SK-N-SH treated with all-trans-retinoic acid at 6 μM for 48 hours (cell line): ENCODE data around the gene NDOR1.

Experiments
- ARNTL ChIP-seq: fragments of 450-650 bp; formaldehyde crosslinking; IDR thresholded peaks from 2 replicates; pipeline ENCODE4 v1.5.0; 2020; ENCODE audit warnings: low read depth, mild to moderate bottlenecking, moderate library complexity, borderline replicate concordance
- PPARA ChIP-seq: fragments of 250-450 bp; sonication (Bioruptor Pico); IDR thresholded peaks from 2 replicates; pipeline ENCODE4 v1.5.0; 2020; ENCODE audit warnings: mild to moderate bottlenecking, borderline replicate concordance
- ZC3H10 ChIP-seq: fragments of 250-450 bp; sonication (Bioruptor Pico); IDR thresholded peaks from 2 replicates; pipeline ENCODE4 v1.5.1; 2021; ENCODE audit warnings: mild to moderate bottlenecking, moderate library complexity
- ZFP3 ChIP-seq: fragments of 250-450 bp; sonication (Bioruptor Pico); IDR thresholded peaks from 2 replicates; pipeline ENCODE4 v1.5.0; 2020; ENCODE audit warnings: mild to moderate bottlenecking, moderate library complexity
- ZFP30 ChIP-seq: fragments of 450-650 bp; formaldehyde crosslinking; IDR thresholded peaks from 2 replicates; pipeline ENCODE4 v1.5.0; 2022; ENCODE audit warnings: mild to moderate bottlenecking, moderate library complexity
- ZNF70 ChIP-seq: fragments of 450-650 bp; formaldehyde crosslinking; IDR thresholded peaks from 2 replicates; pipeline ENCODE4 v1.5.0; 2020; ENCODE audit warnings: mild to moderate bottlenecking, moderate library complexity
- TF ChIP-seq, protein P1 (sequence below): fragments of 250-450 bp; sonication (Bioruptor Pico); IDR thresholded peaks from 2 replicates; pipeline ENCODE4 v1.5.1; 2020; ENCODE audit warnings: low read depth, mild to moderate bottlenecking, moderate library complexity
- TF ChIP-seq, protein P2 (sequence below): fragments of 250-450 bp; sonication (Bioruptor Pico); IDR thresholded peaks from 2 replicates; pipeline ENCODE4 v1.8.0; 2020; ENCODE audit warnings: mild to moderate bottlenecking, moderate library complexity, borderline replicate concordance

DNA sequence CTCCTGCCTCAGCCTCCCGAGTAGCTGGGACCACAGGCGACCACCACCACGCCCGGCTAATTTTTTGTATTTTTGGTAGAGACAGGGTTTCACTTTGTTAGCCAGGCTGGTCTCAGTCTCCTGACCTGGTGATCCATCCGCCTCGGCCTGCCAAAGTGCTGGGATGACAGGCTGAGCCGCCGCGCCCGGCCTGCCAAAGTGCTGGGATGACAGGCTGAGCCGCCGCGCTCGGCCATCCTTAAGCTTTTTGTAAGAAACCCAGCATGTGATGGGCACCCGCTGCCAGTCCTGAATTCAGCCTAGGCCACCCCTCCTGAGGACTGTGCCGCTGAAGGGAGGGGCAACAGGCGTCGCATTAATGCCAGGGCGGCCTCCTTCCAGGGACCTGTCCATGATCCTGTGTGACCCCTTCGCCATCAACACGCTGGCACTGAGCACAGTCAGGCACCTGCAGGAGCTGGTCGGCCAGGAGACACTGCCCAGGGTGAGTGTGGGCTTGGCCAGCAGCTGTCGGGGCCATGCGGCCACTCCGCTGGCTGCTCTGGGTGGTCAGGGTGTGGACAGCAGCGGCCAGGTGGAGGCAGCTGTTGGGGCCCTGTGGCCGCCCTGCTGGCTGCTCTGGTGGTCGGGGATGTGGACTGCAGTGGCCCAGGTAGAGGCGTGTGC is 60.1 kb downstream of the NDOR1 start:
- TF ChIP-seq PPARA (CRISPR knock-in tag): no peak
- TF ChIP-seq ZC3H10 (CRISPR knock-in tag): no peak
- TF ChIP-seq ARNTL (CRISPR knock-in tag): no peak
- no peak for TF ChIP-seq ZNF70 (CRISPR knock-in tag)
- TF ChIP-seq ZFP30 (CRISPR knock-in tag): no peak
- TF ChIP-seq, protein P1, sequence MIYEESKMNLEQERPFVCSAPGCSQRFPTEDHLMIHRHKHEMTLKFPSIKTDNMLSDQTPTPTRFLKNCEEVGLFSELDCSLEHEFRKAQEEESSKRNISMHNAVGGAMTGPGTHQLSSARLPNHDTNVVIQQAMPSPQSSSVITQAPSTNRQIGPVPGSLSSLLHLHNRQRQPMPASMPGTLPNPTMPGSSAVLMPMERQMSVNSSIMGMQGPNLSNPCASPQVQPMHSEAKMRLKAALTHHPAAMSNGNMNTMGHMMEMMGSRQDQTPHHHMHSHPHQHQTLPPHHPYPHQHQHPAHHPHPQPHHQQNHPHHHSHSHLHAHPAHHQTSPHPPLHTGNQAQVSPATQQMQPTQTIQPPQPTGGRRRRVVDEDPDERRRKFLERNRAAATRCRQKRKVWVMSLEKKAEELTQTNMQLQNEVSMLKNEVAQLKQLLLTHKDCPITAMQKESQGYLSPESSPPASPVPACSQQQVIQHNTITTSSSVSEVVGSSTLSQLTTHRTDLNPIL: no peak
- TF ChIP-seq, protein P2, sequence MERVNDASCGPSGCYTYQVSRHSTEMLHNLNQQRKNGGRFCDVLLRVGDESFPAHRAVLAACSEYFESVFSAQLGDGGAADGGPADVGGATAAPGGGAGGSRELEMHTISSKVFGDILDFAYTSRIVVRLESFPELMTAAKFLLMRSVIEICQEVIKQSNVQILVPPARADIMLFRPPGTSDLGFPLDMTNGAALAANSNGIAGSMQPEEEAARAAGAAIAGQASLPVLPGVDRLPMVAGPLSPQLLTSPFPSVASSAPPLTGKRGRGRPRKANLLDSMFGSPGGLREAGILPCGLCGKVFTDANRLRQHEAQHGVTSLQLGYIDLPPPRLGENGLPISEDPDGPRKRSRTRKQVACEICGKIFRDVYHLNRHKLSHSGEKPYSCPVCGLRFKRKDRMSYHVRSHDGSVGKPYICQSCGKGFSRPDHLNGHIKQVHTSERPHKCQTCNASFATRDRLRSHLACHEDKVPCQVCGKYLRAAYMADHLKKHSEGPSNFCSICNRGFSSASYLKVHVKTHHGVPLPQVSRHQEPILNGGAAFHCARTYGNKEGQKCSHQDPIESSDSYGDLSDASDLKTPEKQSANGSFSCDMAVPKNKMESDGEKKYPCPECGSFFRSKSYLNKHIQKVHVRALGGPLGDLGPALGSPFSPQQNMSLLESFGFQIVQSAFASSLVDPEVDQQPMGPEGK: no peak
- no peak for TF ChIP-seq ZFP3 (CRISPR knock-in tag)
